HepG2 (cell line): Measurements from ENCODE around the gene FUT8. TPM values are rescaled to one million over a fixed set of nuclear protein-coding genes. Genes with fewer than 3 reads are reported as not detected.
A peak's percentile ranks its signal among the peaks of the same experiment; 100 is the strongest.

Experiments used
- ATM ChIP-seq: fragments of 450-650 bp; IDR thresholded peaks from 2 replicates; pipeline ENCODE4 v1.7.1; 2017; ENCODE audit warnings: mild to moderate bottlenecking, borderline replicate concordance
- CBX5 ChIP-seq: sonication (generic); formaldehyde crosslinking; IDR thresholded peaks from 2 replicates; pipeline ENCODE4 v1.4.0; 2020; ENCODE audit warnings: missing genetic modification reagents, borderline replicate concordance
- CREB3 ChIP-seq: sonication (generic); formaldehyde crosslinking; IDR thresholded peaks from 2 replicates; pipeline ENCODE4 v1.5.0; 2020; ENCODE audit warnings: missing genetic modification reagents
- DMTF1 ChIP-seq: sonication (generic); formaldehyde crosslinking; IDR thresholded peaks from 2 replicates; pipeline ENCODE4 v1.4.0; 2020; ENCODE audit warnings: mild to moderate bottlenecking, missing genetic modification reagents
- FOXK1 ChIP-seq: sonication (generic); formaldehyde crosslinking; IDR thresholded peaks from 2 replicates; pipeline ENCODE4 v1.4.0; 2020; ENCODE audit warnings: low read depth, missing genetic modification reagents, borderline replicate concordance
- FOXO4 ChIP-seq: sonication (generic); formaldehyde crosslinking; conservative IDR thresholded peaks from 2 replicates; pipeline ENCODE4 v1.8.1; 2023; ENCODE audit warnings: missing genetic modification reagents
- HES4 ChIP-seq: sonication (generic); formaldehyde crosslinking; IDR thresholded peaks from 2 replicates; pipeline ENCODE4 v1.9.0; 2021; ENCODE audit warnings: mild to moderate bottlenecking, missing genetic modification reagents, borderline replicate concordance
- HIVEP1 ChIP-seq: sonication (generic); formaldehyde crosslinking; IDR thresholded peaks from 2 replicates; pipeline ENCODE4 v1.4.0; 2020; ENCODE audit warnings: mild to moderate bottlenecking, missing genetic modification reagents
- HNRNPH1 ChIP-seq: fragments of 200-400 bp; formaldehyde crosslinking; optimal IDR thresholded peaks from 2 replicates; pipeline ENCODE3; 2017; ENCODE audit warnings: mild to moderate bottlenecking, low read depth, low read length
- HOXA9 ChIP-seq: sonication (generic); formaldehyde crosslinking; IDR thresholded peaks from 2 replicates; pipeline ENCODE4 v1.8.1; 2022; ENCODE audit warnings: missing genetic modification reagents, mild to moderate bottlenecking, moderate library complexity, borderline replicate concordance
- ISX ChIP-seq: sonication (generic); formaldehyde crosslinking; conservative IDR thresholded peaks from 2 replicates; pipeline ENCODE4 v1.5.0; 2020; ENCODE audit warnings: missing genetic modification reagents
- KLF11 ChIP-seq: IDR thresholded peaks from 2 replicates; pipeline ENCODE4 v1.6.1; 2016; ENCODE audit warnings: missing compliant biosample characterization
- KLF12 ChIP-seq: sonication (generic); formaldehyde crosslinking; IDR thresholded peaks from 2 replicates; pipeline ENCODE4 v1.4.0; 2020; ENCODE audit warnings: missing genetic modification reagents, borderline replicate concordance
- KMT2B ChIP-seq: IDR thresholded peaks from 2 replicates; pipeline ENCODE4 v1.6.1; 2016; ENCODE audit warnings: missing genetic modification reagents, missing compliant biosample characterization
- NBN ChIP-seq: fragments of 450-650 bp; conservative IDR thresholded peaks from 2 replicates; pipeline ENCODE4 v1.6.1; 2017
- POLR2AphosphoS2 ChIP-seq: IDR thresholded peaks from 2 replicates; pipeline ENCODE4 v1.6.1; 2011; ENCODE audit warnings: low read depth, low read length, improper control_type of control experiment
- RXRB ChIP-seq: IDR thresholded peaks from 2 replicates; pipeline ENCODE4 v1.6.1; 2016; ENCODE audit warnings: borderline replicate concordance, missing genetic modification reagents, missing compliant biosample characterization
- SP1 ChIP-seq, 2 experiments: fragments of 450-650 bp in 1 of 2; sonication (generic) in 1 of 2; formaldehyde crosslinking in 1 of 2; IDR thresholded peaks; 2 replicates each; pipeline versions ENCODE4 v1.4.0 to v1.6.1; 2016 to 2020; ENCODE audit warnings: missing genetic modification reagents in 1 of 2
- SRY ChIP-seq: sonication (generic); formaldehyde crosslinking; IDR thresholded peaks from 2 replicates; pipeline ENCODE4 v1.8.0; 2022; ENCODE audit warnings: mild to moderate bottlenecking, missing genetic modification reagents
- TGIF2 ChIP-seq: IDR thresholded peaks from 2 replicates; pipeline ENCODE4 v1.6.1; 2016; ENCODE audit warnings: control low read depth, missing compliant biosample characterization
- ZFP62 ChIP-seq: sonication (generic); formaldehyde crosslinking; IDR thresholded peaks from 2 replicates; pipeline ENCODE4 v1.4.0; 2020; ENCODE audit warnings: missing genetic modification reagents
- ZFYVE20 ChIP-seq: sonication (generic); formaldehyde crosslinking; IDR thresholded peaks from 2 replicates; pipeline ENCODE4 v1.8.0; 2023; ENCODE audit warnings: low read depth, mild to moderate bottlenecking, moderate library complexity, missing genetic modification reagents, borderline replicate concordance
- ZMYM3 ChIP-seq: sonication (generic); formaldehyde crosslinking; IDR thresholded peaks from 2 replicates; pipeline ENCODE4 v1.5.1; 2020; ENCODE audit warnings: mild to moderate bottlenecking, missing genetic modification reagents
- ZNF317 ChIP-seq: sonication (generic); formaldehyde crosslinking; IDR thresholded peaks from 2 replicates; pipeline ENCODE4 v1.5.0; 2020; ENCODE audit warnings: mild to moderate bottlenecking, missing genetic modification reagents
- ZNF607 ChIP-seq: sonication (generic); formaldehyde crosslinking; IDR thresholded peaks from 2 replicates; pipeline ENCODE4 v1.5.1; 2020; ENCODE audit warnings: missing genetic modification reagents, mild to moderate bottlenecking, borderline replicate concordance
- ZNF629 ChIP-seq: sonication (generic); formaldehyde crosslinking; conservative IDR thresholded peaks from 2 replicates; pipeline ENCODE4 v1.5.0; 2020; ENCODE audit warnings: missing genetic modification reagents
- ZNF781 ChIP-seq: sonication (generic); formaldehyde crosslinking; IDR thresholded peaks from 2 replicates; pipeline ENCODE4 v1.5.1; 2020; ENCODE audit warnings: borderline replicate concordance, mild to moderate bottlenecking, missing genetic modification reagents; ENCODE audit errors: not compliant biosample characterization
- polyA plus RNA-seq, 8 experiments: library from polyadenylated mRNA; depleted of rRNA in 3 of 8; stranded (reverse) in 7 of 8; unstranded in 1 of 8; fragments of >200 nt; fragmentation: Illumina TruSeq in 4 of 8; extraction: Trizol in 4 of 8; gene quantifications; 2 replicates each; pipeline versions ENCODE4 v1.2.1 to v1.2.3, GENCODE V29; 2011 to 2016; ENCODE audit warnings: low read depth in 4 of 8, missing spikeins in 1 of 8, mixed read lengths in 1 of 8; ENCODE audit not compliant: insufficient read depth in 1 of 8
- total RNA-seq, 5 experiments: library from RNA; depleted of rRNA; stranded (reverse); fragments of >200 nt; fragmentation: Illumina TruSeq; extraction: Trizol; gene quantifications; 2 replicates each; pipeline ENCODE4 v1.2.3, GENCODE V29; 2016; ENCODE audit warnings: low read depth in 1 of 5

Gene FUT8
- total and polyA plus RNA-seq, 2 of the 13 experiments (the other 11 are each of a cell fraction or from before 2014, with no cell fraction given): 9.3 to 17.5 TPM

GRCh38 chr14:65412032-65412846 lies at the start of gene FUT8 (continued):
- TF ChIP-seq SP1 (IDR thresholded peaks at IDR 0.05): no peak
- peak; percentile 33; the same call in 1 of the 2 replicates for TF ChIP-seq SP1 (CRISPR knock-in tag; IDR thresholded peaks at IDR 0.05)
- no peak for TF ChIP-seq ISX (CRISPR knock-in tag)
- no peak for TF ChIP-seq POLR2AphosphoS2
- TF ChIP-seq CBX5 (CRISPR knock-in tag): peak; percentile 45; the same call in 1 of the 2 replicates
- TF ChIP-seq DMTF1 (CRISPR knock-in tag): no peak
- TF ChIP-seq HNRNPH1: no peak
- TF ChIP-seq NBN: no peak
- TF ChIP-seq FOXK1: no peak
- no peak for TF ChIP-seq FOXO4 (CRISPR knock-in tag)
- no peak for TF ChIP-seq SRY (CRISPR knock-in tag)
- TF ChIP-seq ZNF629 (CRISPR knock-in tag): peak; percentile 35
- TF ChIP-seq ZMYM3: peak; percentile 10; the same call in 1 of the 2 replicates
- TF ChIP-seq ATM: no peak
- TF ChIP-seq ZFYVE20: no peak
- no peak; the same call in 1 of the 2 replicates for TF ChIP-seq KMT2B
- no peak for TF ChIP-seq ZNF607
- no peak for TF ChIP-seq KLF11 (CRISPR knock-in tag)
- no peak for TF ChIP-seq HOXA9
- 0 out of 2 replicates have a peak, but pooled peaks have one; percentile 2 for TF ChIP-seq ZNF317 (CRISPR knock-in tag)
- no peak; the same call in 1 of the 2 replicates for TF ChIP-seq HES4 (CRISPR knock-in tag)
- no peak for TF ChIP-seq KLF12 (CRISPR knock-in tag)
- no peak for TF ChIP-seq RXRB (CRISPR knock-in tag)
- no peak; the same call in 1 of the 2 replicates for TF ChIP-seq CREB3 (CRISPR knock-in tag)
- no peak for TF ChIP-seq HIVEP1 (CRISPR knock-in tag)
- no peak for TF ChIP-seq ZFP62
- TF ChIP-seq ZNF781 (CRISPR knock-in tag): peak; percentile 40
- TF ChIP-seq TGIF2 (CRISPR knock-in tag): no peak; the same call in 1 of the 2 replicates
